HG03103 (cell line): ENCODE results near the gene IKZF5.
A peak's percentile ranks its signal among the peaks of the same experiment; 100 is the strongest.

Experiments used
- ATAC-seq: cut with Tn5 transposase; IDR thresholded peaks from one replicate; pipeline ENCODE4 v1.9.1; 2021; ENCODE audit warnings: low read depth; ENCODE audit not compliant: unreplicated experiment

IKZF5 gene

GRCh38 chr10:122986335-122986734 is 22.3 kb downstream of the IKZF5 start:
- ATAC-seq = no peak

- ATAC-seq = no peak
Observed at GRCh38 chr10:122984708-122985107, 23.9 kb downstream of the IKZF5 start.

- no peak for ATAC-seq
Observed at GRCh38 chr10:122983898-122984297, 24.7 kb downstream of the IKZF5 start.

- ATAC-seq = no peak
Observed at GRCh38 chr10:122981066-122981464, 27.5 kb downstream of the IKZF5 start.

GRCh38 chr10:122980209-122981065 is 28.2 kb downstream of the IKZF5 start, which contains the start of gene PSTK:
PSTK (plus strand) TSS chr10:122980401; CDS start chr10:122980480, 79 bp downstream.
- ATAC-seq = peak; percentile 88

GRCh38 chr10:122974543-122975064 is 34.0 kb downstream of the IKZF5 start:
- ATAC-seq = no peak

- ATAC-seq = no peak
Observed at GRCh38 chr10:122974023-122974422, 34.6 kb downstream of the IKZF5 start.

- no peak for ATAC-seq
Observed at GRCh38 chr10:122968698-122969097, 39.9 kb downstream of the IKZF5 start.

DNA sequence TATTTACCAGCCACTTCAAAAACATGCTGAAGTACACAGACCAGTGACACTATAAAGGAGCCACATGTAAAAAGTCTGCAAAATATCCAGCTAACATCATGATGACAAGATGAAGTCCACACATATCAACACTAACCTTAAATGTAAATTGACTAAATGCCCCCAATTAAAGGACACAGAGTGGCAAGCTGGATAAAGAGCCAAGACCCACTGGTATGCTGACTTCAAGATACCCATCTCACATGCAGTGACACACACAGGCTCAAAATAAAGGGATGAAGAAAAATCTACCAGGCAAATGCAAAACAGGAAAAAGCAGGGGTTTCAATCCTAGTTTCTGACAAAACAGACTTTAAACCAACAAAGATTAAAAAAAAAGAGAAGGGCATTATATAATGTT is 41.7 kb downstream of the IKZF5 start:
- no peak for ATAC-seq

DNA sequence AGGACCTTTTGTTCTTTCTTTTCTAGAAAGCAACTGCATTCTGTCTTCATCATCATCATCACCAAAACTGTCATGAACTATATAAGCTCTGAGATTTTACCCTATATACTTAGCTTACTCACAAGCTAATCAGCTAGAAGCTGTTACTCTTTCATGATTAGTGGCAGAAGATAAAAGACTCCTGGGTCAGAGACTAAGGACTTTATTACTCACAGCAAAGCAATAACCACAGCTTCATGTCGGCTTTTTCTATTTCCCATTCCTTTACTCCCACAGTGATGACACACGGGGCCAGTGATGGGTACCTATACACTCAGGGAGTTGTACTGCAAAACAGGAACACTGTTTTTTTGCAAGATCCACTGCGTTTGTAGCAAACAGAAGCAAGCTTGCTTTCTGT is 46.2 kb downstream of the IKZF5 start:
- ATAC-seq = no peak

DNA sequence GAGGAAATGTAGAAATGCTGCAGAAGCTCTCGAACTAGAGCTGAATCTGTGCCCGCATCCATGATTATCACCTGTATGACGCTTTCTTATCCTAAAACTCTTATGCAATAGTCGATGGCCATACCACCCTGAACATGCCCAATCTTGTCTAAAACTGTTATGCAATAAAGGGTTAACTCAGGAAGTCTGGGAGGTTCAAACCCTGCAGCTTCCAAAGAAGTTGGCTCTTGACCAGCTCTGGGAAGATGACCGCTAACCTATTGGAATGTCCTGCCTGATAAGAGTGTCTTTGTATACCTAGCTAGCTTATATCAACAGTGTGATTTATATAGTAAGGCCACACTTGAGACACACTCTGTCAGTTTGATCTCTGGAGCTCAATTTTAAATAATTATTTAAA is 51.1 kb downstream of the IKZF5 start:
- no peak for ATAC-seq

DNA sequence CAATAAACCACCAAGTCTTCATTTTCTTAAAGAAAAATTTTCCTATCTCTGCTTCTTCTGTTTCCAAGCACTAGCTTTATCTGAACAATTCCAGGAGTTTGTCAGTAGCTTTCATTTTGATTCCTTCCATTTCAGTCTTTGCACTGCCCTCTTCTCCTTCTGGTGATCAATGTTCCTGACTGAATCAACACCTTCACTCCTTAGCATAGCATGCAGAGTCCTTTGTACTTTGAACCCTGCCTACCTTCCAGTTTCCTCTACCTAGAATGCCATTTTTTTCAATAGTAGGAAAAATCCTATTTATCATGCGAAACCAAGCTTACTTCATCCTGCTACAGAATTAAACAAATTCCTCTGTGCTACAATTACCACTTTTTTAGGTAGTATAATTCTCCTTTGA is 52.7 kb downstream of the IKZF5 start:
- no peak for ATAC-seq

DNA sequence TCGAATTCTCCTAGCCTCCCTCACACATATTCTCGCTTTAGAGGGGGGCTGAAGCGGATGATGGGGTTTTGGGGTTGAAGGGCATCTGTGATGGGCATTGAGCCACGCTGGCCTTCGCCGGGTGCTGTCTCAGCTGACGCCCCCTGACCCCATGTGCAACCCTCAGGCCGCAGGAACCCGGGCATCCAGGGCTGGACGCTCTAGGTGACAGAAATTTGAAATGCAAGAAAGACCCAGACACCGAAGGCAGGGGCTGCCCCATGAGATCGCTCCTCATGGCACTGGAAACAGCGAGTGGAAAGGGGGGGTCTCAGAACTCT is 53.9 kb downstream of the IKZF5 start:
- no peak for ATAC-seq

DNA sequence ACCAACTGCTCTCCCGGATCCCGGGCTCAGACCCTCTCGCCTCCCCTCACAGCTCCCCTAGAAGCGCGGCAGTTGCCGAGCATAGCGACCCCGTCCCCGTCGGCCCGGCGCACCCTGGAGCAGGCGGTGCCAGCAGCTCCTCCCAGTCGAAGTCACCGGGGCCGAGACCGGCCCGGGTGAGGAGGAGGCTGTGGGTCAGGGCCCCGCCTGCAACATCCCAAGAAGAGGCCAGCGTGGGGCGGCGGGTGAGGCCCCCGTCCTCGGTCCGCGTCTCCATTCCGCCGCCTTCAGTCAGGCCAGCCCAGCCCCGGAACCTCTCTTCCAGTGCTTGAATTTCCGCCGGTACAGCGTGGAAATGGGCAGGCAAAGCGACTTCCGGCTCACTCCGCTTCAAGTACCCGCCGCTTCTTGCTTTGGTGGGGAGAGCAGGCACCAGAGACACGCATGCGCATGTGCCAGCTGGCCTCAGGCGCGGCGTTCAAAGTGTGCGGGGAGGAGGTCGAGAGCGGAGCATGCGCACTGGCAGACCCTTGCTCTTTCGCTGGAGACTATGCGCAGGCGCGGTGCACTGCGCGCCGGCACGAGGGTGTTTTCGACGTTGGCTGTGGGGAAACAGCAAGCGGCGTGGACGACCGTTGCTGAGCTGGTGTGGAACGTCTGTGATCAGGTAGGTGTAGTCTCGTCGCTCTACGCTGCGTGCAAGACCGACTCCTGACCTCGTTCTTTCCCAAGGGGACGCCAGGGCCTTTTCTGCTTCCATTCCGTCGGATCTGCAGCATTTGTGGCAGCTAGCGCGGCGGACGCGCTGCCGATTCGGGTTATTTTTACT is 54.5 kb downstream of the IKZF5 start, which contains the start of gene C10orf88:
Gene C10orf88 (minus strand): TSS at position 326 of the 829 bp plus-strand sequence. CDS start 49 bp downstream, at position 277.
- peak; percentile 97 for ATAC-seq

- no peak for ATAC-seq
Observed at GRCh38 chr10:122949296-122949695, 59.3 kb downstream of the IKZF5 start.
